PFSK-1 (cell line): ENCODE measurements around the gene NEUROG3.

ENCODE experiments used
- POLR2AphosphoS5 ChIP-seq: IDR thresholded peaks from 2 replicates; pipeline ENCODE4 v1.6.1; 2012; ENCODE audit warnings: low read depth, mild to moderate bottlenecking, control low read depth, low read length, moderate library complexity
- SIN3A ChIP-seq: IDR thresholded peaks from 2 replicates; pipeline ENCODE4 v1.6.1; 2012; ENCODE audit warnings: mild to moderate bottlenecking, low read length, moderate library complexity, borderline replicate concordance; ENCODE audit not compliant: insufficient read depth
- TF ChIP-seq, protein P1 (sequence below), 2 experiments: IDR thresholded peaks; 2 replicates each; pipeline versions ENCODE4 v1.6.1 to v1.8.0; 2011 to 2012; ENCODE audit warnings: low read depth in 2 of 2, low read length in 2 of 2, control low read depth in 1 of 2, inconsistent platforms in 1 of 2, mild to moderate bottlenecking in 1 of 2, moderate library complexity in 1 of 2; ENCODE audit not compliant: insufficient read depth in 1 of 2

DNA sequence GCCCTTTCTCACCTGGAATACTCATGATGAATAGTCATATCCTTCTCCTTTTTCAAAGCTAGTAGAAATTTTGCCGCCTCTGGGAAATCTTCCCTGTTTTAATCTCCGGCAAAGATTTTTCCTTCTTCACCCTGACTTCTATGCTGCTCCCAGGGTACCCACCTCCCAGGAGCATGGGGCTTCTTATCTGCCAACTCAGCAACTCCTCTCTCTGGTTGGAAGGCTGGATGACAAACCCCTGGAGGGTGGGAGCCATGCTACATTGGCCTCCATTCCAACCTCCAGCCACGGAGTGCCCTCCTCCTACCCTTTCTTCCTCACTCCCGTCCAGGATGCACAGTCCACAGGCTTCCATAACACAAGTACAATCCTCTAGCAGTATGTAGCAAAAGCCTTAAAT, 19.9 kb downstream of the NEUROG3 start:
- TF ChIP-seq, protein P1, sequence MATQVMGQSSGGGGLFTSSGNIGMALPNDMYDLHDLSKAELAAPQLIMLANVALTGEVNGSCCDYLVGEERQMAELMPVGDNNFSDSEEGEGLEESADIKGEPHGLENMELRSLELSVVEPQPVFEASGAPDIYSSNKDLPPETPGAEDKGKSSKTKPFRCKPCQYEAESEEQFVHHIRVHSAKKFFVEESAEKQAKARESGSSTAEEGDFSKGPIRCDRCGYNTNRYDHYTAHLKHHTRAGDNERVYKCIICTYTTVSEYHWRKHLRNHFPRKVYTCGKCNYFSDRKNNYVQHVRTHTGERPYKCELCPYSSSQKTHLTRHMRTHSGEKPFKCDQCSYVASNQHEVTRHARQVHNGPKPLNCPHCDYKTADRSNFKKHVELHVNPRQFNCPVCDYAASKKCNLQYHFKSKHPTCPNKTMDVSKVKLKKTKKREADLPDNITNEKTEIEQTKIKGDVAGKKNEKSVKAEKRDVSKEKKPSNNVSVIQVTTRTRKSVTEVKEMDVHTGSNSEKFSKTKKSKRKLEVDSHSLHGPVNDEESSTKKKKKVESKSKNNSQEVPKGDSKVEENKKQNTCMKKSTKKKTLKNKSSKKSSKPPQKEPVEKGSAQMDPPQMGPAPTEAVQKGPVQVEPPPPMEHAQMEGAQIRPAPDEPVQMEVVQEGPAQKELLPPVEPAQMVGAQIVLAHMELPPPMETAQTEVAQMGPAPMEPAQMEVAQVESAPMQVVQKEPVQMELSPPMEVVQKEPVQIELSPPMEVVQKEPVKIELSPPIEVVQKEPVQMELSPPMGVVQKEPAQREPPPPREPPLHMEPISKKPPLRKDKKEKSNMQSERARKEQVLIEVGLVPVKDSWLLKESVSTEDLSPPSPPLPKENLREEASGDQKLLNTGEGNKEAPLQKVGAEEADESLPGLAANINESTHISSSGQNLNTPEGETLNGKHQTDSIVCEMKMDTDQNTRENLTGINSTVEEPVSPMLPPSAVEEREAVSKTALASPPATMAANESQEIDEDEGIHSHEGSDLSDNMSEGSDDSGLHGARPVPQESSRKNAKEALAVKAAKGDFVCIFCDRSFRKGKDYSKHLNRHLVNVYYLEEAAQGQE (IDR thresholded peaks at IDR 0.05; ENCODE audit: insufficient read depth in 1 of 2, low read depth in 2 of 2, low read length in 2 of 2), result no peak
- TF ChIP-seq SIN3A (no peak), POLR2AphosphoS5 (no peak)
